H1 (cell line): ENCODE results near the gene TBC1D2B. TPM values are rescaled to one million over a fixed set of nuclear protein-coding genes. Genes with fewer than 3 reads are reported as not detected.

Experiments used
- CTCF ChIA-PET: fragments of 300-600 bp; sonication (Branson Sonifier 250); formaldehyde crosslinking; loops from one replicate; lab custom pipeline; 2021; ENCODE audit not compliant: partially characterized antibody; lab: Charles Lee
- POLR2A ChIA-PET: fragments of 300-600 bp; sonication (Branson Sonifier 250); formaldehyde crosslinking; loops from one replicate; lab custom pipeline; 2021; ENCODE audit warnings: inconsistent platforms; ENCODE audit not compliant: partially characterized antibody; lab: Charles Lee
- DNase-seq, 2 experiments: peaks; one replicate each; pipeline versions ENCODE4 v3.0.0 to v3.0.0-alpha.2; 2010 to 2022; ENCODE audit warnings: low spot score in 2 of 2, low read depth in 1 of 2, mixed read lengths in 1 of 2
- FAIRE-seq: peaks from 2 replicates; lab custom pipeline; 2011; peaks lifted over from hg19 to GRCh38; lab: Jason Lieb, UNC
- H2AFZ ChIP-seq: 2 replicates; pipeline ENCODE4 v1.8.1; 2012; ENCODE audit warnings: low read length, inconsistent platforms
- H2AK5ac ChIP-seq: 2 replicates; pipeline ENCODE4 v1.6.1; 2013; ENCODE audit warnings: low read depth, low read length
- H2BK120ac ChIP-seq: replicated peaks from 2 replicates; pipeline ENCODE3; 2013; ENCODE audit warnings: low read depth, low read length, inconsistent platforms
- H2BK12ac ChIP-seq: 2 replicates; pipeline ENCODE4 v1.6.1; 2013; ENCODE audit warnings: low read depth, low read length
- H2BK15ac ChIP-seq: 2 replicates; pipeline ENCODE4 v1.6.1; 2013; ENCODE audit warnings: low read length
- H2BK20ac ChIP-seq: 2 replicates; pipeline ENCODE4 v1.6.1; 2013; ENCODE audit warnings: low read length
- H2BK5ac ChIP-seq: 2 replicates; pipeline ENCODE4 v1.6.1; 2013; ENCODE audit warnings: low read depth, low read length
- H3K14ac ChIP-seq: 2 replicates; pipeline ENCODE4 v1.6.1; 2013; ENCODE audit warnings: inconsistent platforms; ENCODE audit not compliant: insufficient read length
- H3K18ac ChIP-seq: 2 replicates; pipeline ENCODE4 v1.6.1; 2013; ENCODE audit warnings: low read length; ENCODE audit errors: extremely low read depth
- H3K23ac ChIP-seq: 2 replicates; pipeline ENCODE4 v1.6.1; 2013; ENCODE audit warnings: inconsistent platforms; ENCODE audit not compliant: insufficient read length
- H3K23me2 ChIP-seq: 2 replicates; pipeline ENCODE4 v1.6.1; 2013; ENCODE audit warnings: low read depth, low read length
- H3K27ac ChIP-seq: 2 replicates; pipeline ENCODE4 v1.6.1; 2011; ENCODE audit warnings: low read depth, low read length, inconsistent platforms
- H3K27me3 ChIP-seq, 4 experiments: replicated peaks in 1 of 4; 1 replicate in 1 of 4; 2 replicates in 3 of 4; pipeline versions ENCODE4 v1.6.1 to v1.8.1; 2011 to 2013; ENCODE audit warnings: low read length in 3 of 4, mild to moderate bottlenecking in 3 of 4, inconsistent platforms in 2 of 4, mixed read lengths in 2 of 4, moderate library complexity in 1 of 4; ENCODE audit not compliant: control insufficient read depth in 3 of 4, insufficient read depth in 3 of 4; ENCODE audit errors: extremely low read depth in 1 of 4
- H3K36me3 ChIP-seq, 4 experiments: 2 replicates each; pipeline versions ENCODE4 v1.6.1 to v1.8.1; 2011 to 2013; ENCODE audit warnings: mild to moderate bottlenecking in 4 of 4, low read length in 3 of 4, moderate library complexity in 2 of 4, control low read depth in 1 of 4, inconsistent platforms in 1 of 4; ENCODE audit not compliant: insufficient read depth in 4 of 4, control insufficient read depth in 2 of 4
- H3K4ac ChIP-seq: replicated peaks from 2 replicates; pipeline ENCODE3; 2013; ENCODE audit warnings: low read length, low read depth, mixed read lengths, inconsistent platforms; ENCODE audit not compliant: insufficient read length
- H3K4me1 ChIP-seq, 4 experiments: replicated peaks in 1 of 4; 1 replicate in 1 of 4; 2 replicates in 3 of 4; pipeline versions ENCODE4 v1.6.1 to v1.8.1; 2011 to 2013; ENCODE audit warnings: low read length in 3 of 4, inconsistent platforms in 2 of 4, mixed read lengths in 1 of 4; ENCODE audit not compliant: insufficient read depth in 4 of 4, control insufficient read depth in 3 of 4
- H3K4me2 ChIP-seq, 2 experiments: 2 replicates each; pipeline versions ENCODE4 v1.6.1 to v1.8.1; 2011 to 2013; ENCODE audit warnings: low read depth in 2 of 2, low read length in 2 of 2, control low read depth in 1 of 2, inconsistent platforms in 1 of 2, mild to moderate bottlenecking in 1 of 2; ENCODE audit not compliant: insufficient read depth in 1 of 2
- H3K4me3 ChIP-seq, 4 experiments: fragments of 200-600, 300-600 bp in 1 of 4; sonication (generic), shearing (Covaris generic), sonication (Bioruptor Twin) in 1 of 4; 2 replicates each; pipeline versions ENCODE4 v1.5.1 to v1.8.1; 2011 to 2016; ENCODE audit warnings: low read length in 4 of 4, low read depth in 3 of 4, control low read depth in 2 of 4, inconsistent platforms in 2 of 4, mild to moderate bottlenecking in 2 of 4, mixed read lengths in 1 of 4, moderate library complexity in 1 of 4; ENCODE audit not compliant: insufficient read depth in 2 of 4; ENCODE audit errors: extremely low read depth in 1 of 4
- H3K56ac ChIP-seq: replicated peaks from 2 replicates; pipeline ENCODE3; 2013; ENCODE audit warnings: low read depth, mild to moderate bottlenecking, mixed read lengths, low read length, inconsistent platforms; ENCODE audit not compliant: insufficient read length
- H3K79me1 ChIP-seq: 2 replicates; pipeline ENCODE4 v1.6.1; 2013; ENCODE audit warnings: low read depth, low read length, control low read depth
- H3K79me2 ChIP-seq, 2 experiments: 2 replicates each; pipeline versions ENCODE4 v1.6.1 to v1.8.1; 2012 to 2013; ENCODE audit warnings: low read length in 2 of 2, mild to moderate bottlenecking in 2 of 2, inconsistent platforms in 1 of 2; ENCODE audit not compliant: insufficient read depth in 2 of 2, control insufficient read depth in 1 of 2
- H3K9ac ChIP-seq, 4 experiments: replicated peaks in 1 of 4; 1 replicate in 1 of 4; 2 replicates in 3 of 4; pipeline versions ENCODE4 v1.6.1 to v1.8.1; 2011 to 2013; ENCODE audit warnings: low read depth in 3 of 4, low read length in 3 of 4, control low read depth in 2 of 4, mild to moderate bottlenecking in 2 of 4, moderate library complexity in 2 of 4, inconsistent platforms in 1 of 4; ENCODE audit errors: extremely low read depth in 1 of 4
- H3K9me3 ChIP-seq, 2 experiments: 2 replicates each; pipeline versions ENCODE4 v1.6.1 to v1.8.1; 2012 to 2013; ENCODE audit warnings: mild to moderate bottlenecking in 2 of 2, moderate library complexity in 2 of 2, control low read depth in 1 of 2, inconsistent platforms in 1 of 2, low read depth in 1 of 2, low read length in 1 of 2, mixed read lengths in 1 of 2; ENCODE audit not compliant: insufficient read depth in 2 of 2
- H4K20me1 ChIP-seq, 2 experiments: replicated peaks in 1 of 2; 2 replicates each; pipeline versions ENCODE3 to v1.8.1; 2011 to 2013; ENCODE audit warnings: inconsistent platforms in 2 of 2, low read length in 2 of 2, mild to moderate bottlenecking in 1 of 2; ENCODE audit not compliant: insufficient read depth in 2 of 2, control insufficient read depth in 1 of 2
- H4K5ac ChIP-seq: 2 replicates; pipeline ENCODE4 v1.6.1; 2013; ENCODE audit warnings: low read length, low read depth, mixed read lengths, inconsistent platforms; ENCODE audit not compliant: insufficient read length
- H4K8ac ChIP-seq: 2 replicates; pipeline ENCODE4 v1.8.0; 2013; ENCODE audit warnings: mild to moderate bottlenecking, moderate library complexity, low read length, inconsistent platforms; ENCODE audit not compliant: insufficient read depth; ENCODE audit errors: extremely low read depth
- H4K91ac ChIP-seq: replicated peaks from 2 replicates; pipeline ENCODE3; 2013; ENCODE audit warnings: low read length, mixed read lengths, inconsistent platforms; ENCODE audit not compliant: insufficient read length
- BRCA1 ChIP-seq: IDR thresholded peaks from 2 replicates; pipeline ENCODE4 v1.6.1; 2012; ENCODE audit warnings: low read depth, low read length, improper control_type of control experiment
- SIX5 ChIP-seq: IDR thresholded peaks from 2 replicates; pipeline ENCODE4 v1.6.1; 2011; ENCODE audit warnings: mild to moderate bottlenecking, low read depth, low read length
- USF2 ChIP-seq: IDR thresholded peaks from 2 replicates; pipeline ENCODE4 v1.6.1; 2011; ENCODE audit warnings: low read length, improper control_type of control experiment
- WGBS, 2 experiments: shearing (Covaris generic) in 1 of 2; methylation state at CpG; one replicate each; pipeline versions ENCODE4 v1.1.6 to v1.1.7; 2013 to 2015; ENCODE audit warnings: low lambda C conversion rate in 2 of 2, mixed read lengths in 2 of 2, inconsistent platforms in 1 of 2, low coverage in 1 of 2, missing lambda C conversion rate in 1 of 2; ENCODE audit not compliant: insufficient replicate concordance in 2 of 2, insufficient coverage in 1 of 2, insufficient read length in 1 of 2; ENCODE audit errors: extremely low coverage in 1 of 2, missing lambda C conversion rate in 1 of 2; 5-methylcytosine and 5-hydroxymethylcytosine counted together
- polyA plus RNA-seq, 7 experiments: library from polyadenylated mRNA; depleted of rRNA in 3 of 7; stranded (reverse) in 5 of 7; unstranded in 2 of 7; fragments of >200 nt in 5 of 7; fragments of 200-250 nt in 2 of 7; gene quantifications; 1 replicate in 5 of 7; 2 replicates in 1 of 7; 4 replicates in 1 of 7; pipeline versions ENCODE4 v1.2.1 to v1.2.3, GENCODE V29; 2011 to 2013; ENCODE audit warnings: missing spikeins in 2 of 7, mixed read lengths in 2 of 7
- total RNA-seq: library from RNA; stranded (reverse); fragmentation: NEBNext Ultra II Directional; extraction: Animal tissue kit (Norgen Biotek cat#: 25700); gene quantifications from 2 replicates; pipeline ENCODE4 v1.2.1, GENCODE V29; 2021

The TBC1D2B gene
- total and polyA plus RNA-seq, 2 of the 8 experiments (the other 6 are each of a cell fraction or from before 2014, with no cell fraction given): 11.9 to 19.5 TPM

GRCh38 chr15:78083687-78084448, 6.4 kb upstream of the TBC1D2B start:
- no peak overlapping the region for H3K56ac ChIP-seq
- H3K36me3 ChIP-seq: no peaks in the 10 kb centered on the region
- no peaks in the 10 kb centered on the region for H3K9me3 ChIP-seq
- no peak overlapping the region for H3K14ac ChIP-seq
- H3K9ac ChIP-seq: no peak overlapping the region
- TF ChIP-seq BRCA1: no peak
- no peak for TF ChIP-seq USF2
- TF ChIP-seq SIX5: no peak
- no peaks in the 10 kb centered on the region for H3K79me2 ChIP-seq
- H3K23me2 ChIP-seq: no peaks in the 10 kb centered on the region
- H2BK5ac ChIP-seq: no peak overlapping the region
- DNase-seq (no peak), FAIRE-seq (no peak)
- H2BK12ac ChIP-seq: no peak overlapping the region
- no peaks in the 10 kb centered on the region; a peak in 1 of 7 replicates for H3K27me3 ChIP-seq
- H4K91ac ChIP-seq: no peak overlapping the region
- H3K4ac ChIP-seq: no peak overlapping the region
- ChIA-PET POLR2A (interaction anchor here (0.9 to 1.4 kb wide), 2 partner anchors 12 to 18 kb away, joined by 3 to 5 read pairs; no protein-coding TSS in a partner anchor), CTCF (interaction anchor here (0.9 to 3.3 kb wide), 12 partner anchors 10 to 159 kb away, joined by 3 to 19 read pairs (median 4); partner anchors contain the start of gene CIB2)
- no peak overlapping the region for H3K23ac ChIP-seq
- no peaks in the 10 kb centered on the region for H3K79me1 ChIP-seq
- no peak overlapping the region for H2BK15ac ChIP-seq
- H4K5ac ChIP-seq: no peak overlapping the region
- no peaks in the 10 kb centered on the region for H4K20me1 ChIP-seq
- H4K8ac ChIP-seq: 0 out of 2 replicates have a peak overlapping the region, but pooled peaks have one; percentile 11
- 0 out of 7 replicates have a peak, but pooled peaks cover 0 to 4% (median 0%) of the 10 kb centered on the region in 4 experiments for H3K4me1 ChIP-seq
- no peak overlapping the region for H3K4me3 ChIP-seq
- no peak overlapping the region for H2AFZ ChIP-seq
- no peak overlapping the region for H2BK120ac ChIP-seq
- no peak overlapping the region for H2AK5ac ChIP-seq
- H3K27ac ChIP-seq: no peak overlapping the region
- no peak overlapping the region for H3K18ac ChIP-seq
- WGBS, 2 experiments: 96% methylated on average over 6 of the region's 6 CpGs; no CpG with 5 or more reads in 1 of the 2 experiments
- no peak overlapping the region for H2BK20ac ChIP-seq
- H3K4me2 ChIP-seq: no peak overlapping the region
